Neural progenitor cell (in vitro differentiated cells): Measurements from ENCODE around the gene SELENOP.

Source experiments
- EZH2 ChIP-seq: fragments of 200-600 bp; sonication (generic); IDR thresholded peaks from 2 replicates; pipeline ENCODE4 v1.6.1; 2017; ENCODE audit warnings: antibody characterized with exemption, mild to moderate bottlenecking, moderate library complexity
- EZH2phosphoT487 ChIP-seq: fragments of 200-600 bp; sonication (generic); IDR thresholded peaks from 2 replicates; pipeline ENCODE4 v1.6.1; 2017; ENCODE audit warnings: antibody characterized with exemption
- TF ChIP-seq, protein P1 (sequence below): fragments of 200-600 bp; sonication (generic); IDR thresholded peaks from 2 replicates; pipeline ENCODE4 v1.5.1; 2017; ENCODE audit warnings: antibody characterized with exemption, mild to moderate bottlenecking

- TF ChIP-seq, protein P1, sequence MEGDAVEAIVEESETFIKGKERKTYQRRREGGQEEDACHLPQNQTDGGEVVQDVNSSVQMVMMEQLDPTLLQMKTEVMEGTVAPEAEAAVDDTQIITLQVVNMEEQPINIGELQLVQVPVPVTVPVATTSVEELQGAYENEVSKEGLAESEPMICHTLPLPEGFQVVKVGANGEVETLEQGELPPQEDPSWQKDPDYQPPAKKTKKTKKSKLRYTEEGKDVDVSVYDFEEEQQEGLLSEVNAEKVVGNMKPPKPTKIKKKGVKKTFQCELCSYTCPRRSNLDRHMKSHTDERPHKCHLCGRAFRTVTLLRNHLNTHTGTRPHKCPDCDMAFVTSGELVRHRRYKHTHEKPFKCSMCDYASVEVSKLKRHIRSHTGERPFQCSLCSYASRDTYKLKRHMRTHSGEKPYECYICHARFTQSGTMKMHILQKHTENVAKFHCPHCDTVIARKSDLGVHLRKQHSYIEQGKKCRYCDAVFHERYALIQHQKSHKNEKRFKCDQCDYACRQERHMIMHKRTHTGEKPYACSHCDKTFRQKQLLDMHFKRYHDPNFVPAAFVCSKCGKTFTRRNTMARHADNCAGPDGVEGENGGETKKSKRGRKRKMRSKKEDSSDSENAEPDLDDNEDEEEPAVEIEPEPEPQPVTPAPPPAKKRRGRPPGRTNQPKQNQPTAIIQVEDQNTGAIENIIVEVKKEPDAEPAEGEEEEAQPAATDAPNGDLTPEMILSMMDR = no peak
- TF ChIP-seq EZH2 (no peak), EZH2phosphoT487 (no peak)
Measured at GRCh38 chr5:42781584-42781983, 30.1 kb downstream of the SELENOP start.
